AG08395 (cell line): ENCODE results near the gene KLHDC1.
"Not testable (repeated sequence)": the region's sequence is repeated elsewhere in the genome, so short reads cannot be mapped to it uniquely, and the experiment has no call there.

ENCODE experiments used
- DNase-seq: peaks from one replicate; pipeline ENCODE4 v3.0.0; 2012; ENCODE audit warnings: mixed read lengths, low spot score

KLHDC1 gene

GRCh38 chr14:49692811-49693734, at the start of gene KLHDC1:
KLHDC1 (plus strand) TSS chr14:49693120; CDS start chr14:49693195, 75 bp downstream.
- peak; percentile 80 for DNase-seq

- DNase-seq, result no peak
Observed at GRCh38 chr14:49653508-49653907, 39.4 kb upstream of the KLHDC1 start.

GRCh38 chr14:49654511-49654910, 38.4 kb upstream of the KLHDC1 start:
- DNase-seq, result no peak

- not testable (repeated sequence) for DNase-seq
Observed at GRCh38 chr14:49657500-49657899, 35.4 kb upstream of the KLHDC1 start.

- DNase-seq, result no peak
Observed at GRCh38 chr14:49659526-49660455, 33.1 kb upstream of the KLHDC1 start.

GRCh38 chr14:49670475-49670874, 22.4 kb upstream of the KLHDC1 start:
- DNase-seq, result no peak

- no peak for DNase-seq
Observed at GRCh38 chr14:49673586-49673985, 19.3 kb upstream of the KLHDC1 start.

- no peak for DNase-seq
Observed at GRCh38 chr14:49677643-49678042, 15.3 kb upstream of the KLHDC1 start.

- DNase-seq, result peak; percentile 31
Observed at GRCh38 chr14:49679271-49679670, 13.6 kb upstream of the KLHDC1 start.

GRCh38 chr14:49686425-49686824, 6.5 kb upstream of the KLHDC1 start:
- no peak for DNase-seq

- DNase-seq, result peak; percentile 74
Observed at GRCh38 chr14:49687942-49688700, 4.8 kb upstream of the KLHDC1 start, which contains the start of gene POLE2. POLE2 (minus strand) TSS chr14:49688214; CDS start chr14:49688203, 11 bp downstream.

- DNase-seq, result no peak
Observed at GRCh38 chr14:49688701-49689030, 4.3 kb upstream of the KLHDC1 start.

GRCh38 chr14:49691031-49691430, 1.9 kb upstream of the KLHDC1 start:
- no peak for DNase-seq

GRCh38 chr14:49692193-49692757, 645 bp upstream of the KLHDC1 start:
- peak; percentile 8 for DNase-seq

GRCh38 chr14:49693735-49694124, 810 bp downstream of the KLHDC1 start:
- not testable (repeated sequence) for DNase-seq

- no peak for DNase-seq
Observed at GRCh38 chr14:49702725-49703124, 9.8 kb downstream of the KLHDC1 start.

- no peak for DNase-seq
Observed at GRCh38 chr14:49703965-49704364, 11.0 kb downstream of the KLHDC1 start.

GRCh38 chr14:49704471-49704870, 11.6 kb downstream of the KLHDC1 start:
- DNase-seq, result not testable (repeated sequence)

GRCh38 chr14:49710993-49711392, 18.1 kb downstream of the KLHDC1 start:
- not testable (repeated sequence) for DNase-seq

GRCh38 chr14:49720744-49721143, 27.8 kb downstream of the KLHDC1 start:
- no peak for DNase-seq

GRCh38 chr14:49721733-49722435, 29.0 kb downstream of the KLHDC1 start:
- not testable (repeated sequence) for DNase-seq
